SU-DHL-6 (cell line): ENCODE data around the gene TRAF2.

ENCODE experiments used
- H2AFZ ChIP-seq: fragments of 200-600 bp; sonication (generic); 2 replicates; pipeline ENCODE4 v1.6.1; 2014; ENCODE audit warnings: low read depth, mild to moderate bottlenecking, moderate library complexity, mixed read lengths, antibody characterized with exemption, low read length; ENCODE audit not compliant: severe bottlenecking
- H3F3A ChIP-seq: fragments of 200-600 bp; shearing (Covaris generic); 2 replicates; pipeline ENCODE4 v1.6.0; 2016; ENCODE audit warnings: antibody characterized with exemption, mild to moderate bottlenecking; ENCODE audit not compliant: insufficient read depth
- H3K27ac ChIP-seq: fragments of 200-600 bp; sonication (generic); 2 replicates; pipeline ENCODE4 v1.5.1; 2016; ENCODE audit warnings: low read depth, mild to moderate bottlenecking, low read length, moderate library complexity, mixed read lengths
- H3K27me3 ChIP-seq: fragments of 200-600 bp; sonication (generic), shearing (Covaris generic); 2 replicates; pipeline ENCODE4 v1.6.0; 2014; ENCODE audit warnings: mild to moderate bottlenecking, low read length
- H3K36me3 ChIP-seq: fragments of 200-600 bp; sonication (generic); 2 replicates; pipeline ENCODE4 v1.6.1; 2014; ENCODE audit warnings: mild to moderate bottlenecking, low read length, mixed read lengths
- H3K4me2 ChIP-seq: fragments of 300-600, 200-600 bp; shearing (Covaris generic), sonication (generic); 2 replicates; pipeline ENCODE4 v1.6.0; 2014; ENCODE audit warnings: low read length, low read depth, mild to moderate bottlenecking; ENCODE audit not compliant: poor library complexity, severe bottlenecking
- H3K4me3 ChIP-seq: fragments of 200-600 bp; sonication (generic); 2 replicates; pipeline ENCODE4 v1.5.1; 2014; ENCODE audit warnings: antibody characterized with exemption, low read length, mild to moderate bottlenecking, mixed read lengths; ENCODE audit not compliant: insufficient read depth, poor library complexity, severe bottlenecking
- H3K79me2 ChIP-seq: fragments of 200-600 bp; sonication (generic); 2 replicates; pipeline ENCODE4 v1.6.1; 2014; ENCODE audit warnings: mild to moderate bottlenecking, low read length, moderate library complexity; ENCODE audit not compliant: insufficient read depth
- H3K9ac ChIP-seq: fragments of 200-600 bp; sonication (generic); 2 replicates; pipeline ENCODE4 v1.7.0; 2014; ENCODE audit warnings: mild to moderate bottlenecking, low read length
- H3K9me2 ChIP-seq: fragments of 200-600 bp; sonication (generic); replicated peaks from 2 replicates; pipeline ENCODE4 v1.6.1; 2014; ENCODE audit warnings: low read length; ENCODE audit not compliant: insufficient read depth
- H3K9me3 ChIP-seq: fragments of 200-600 bp; sonication (generic); 2 replicates; pipeline ENCODE4 v1.6.1; 2014; ENCODE audit warnings: low read length, mixed read lengths; ENCODE audit not compliant: insufficient read depth
- H4K20me1 ChIP-seq: fragments of 200-600 bp; sonication (generic); 2 replicates; pipeline ENCODE4 v1.6.1; 2014; ENCODE audit warnings: low read depth, mild to moderate bottlenecking, antibody characterized with exemption, low read length, moderate library complexity, mixed read lengths
- CTCF ChIP-seq: fragments of 200-600 bp; sonication (generic); IDR thresholded peaks from one replicate; pipeline ENCODE4 v1.5.1; 2017; ENCODE audit warnings: antibody characterized with exemption, mild to moderate bottlenecking, low read length, moderate library complexity; ENCODE audit not compliant: insufficient read depth, poor library complexity, severe bottlenecking
- EZH2phosphoT487 ChIP-seq: fragments of 200-600 bp; sonication (generic), shearing (Covaris generic); conservative IDR thresholded peaks from 2 replicates; pipeline ENCODE4 v1.6.1; 2018; ENCODE audit warnings: mild to moderate bottlenecking, antibody characterized with exemption, low read length, moderate library complexity, mixed read lengths

The TRAF2 gene

GRCh38 chr9:136886610-136887597, 588 bp downstream of the TRAF2 start:
- peaks cover 52% of the 10 kb centered on the region for H3K79me2 ChIP-seq
- no peaks in the 10 kb centered on the region for H3K36me3 ChIP-seq
- no peak overlapping the region for H2AFZ ChIP-seq
- H3F3A ChIP-seq: no peaks in the 10 kb centered on the region
- H3K4me2 ChIP-seq: peak overlapping the region; percentile 74
- H3K27me3 ChIP-seq: no peaks in the 10 kb centered on the region
- no peaks in the 10 kb centered on the region for H3K9me2 ChIP-seq
- TF ChIP-seq CTCF (no peak), EZH2phosphoT487 (no peak)
- peak overlapping the region; percentile 90 for H3K9ac ChIP-seq
- no peaks in the 10 kb centered on the region; the same call in 1 of the 2 replicates for H4K20me1 ChIP-seq
- no peaks in the 10 kb centered on the region for H3K9me3 ChIP-seq
- peak overlapping the region; percentile 61 for H3K27ac ChIP-seq
- H3K4me3 ChIP-seq: peak overlapping the region; percentile 76

GRCh38 chr9:136888454-136888853, 2.1 kb downstream of the TRAF2 start:
- Histone ChIP-seq H3K4me2 (no peak overlapping the region), H3K4me3 (no peak overlapping the region), H2AFZ (no peak overlapping the region), H3K79me2 (peaks cover 68% of the 10 kb centered on the region), H3K9me3 (no peaks in the 10 kb centered on the region), H3K36me3 (no peaks in the 10 kb centered on the region), H3F3A (no peaks in the 10 kb centered on the region), H3K9ac (no peak overlapping the region), H3K27me3 (no peaks in the 10 kb centered on the region), H4K20me1 (no peaks in the 10 kb centered on the region; the same call in 1 of the 2 replicates), H3K27ac (no peak overlapping the region), H3K9me2 (no peaks in the 10 kb centered on the region)
- TF ChIP-seq CTCF: no peak
- TF ChIP-seq EZH2phosphoT487: no peak

GRCh38 chr9:136889858-136890257, 3.5 kb downstream of the TRAF2 start:
- no peak overlapping the region for H3K9ac ChIP-seq
- peaks cover 80% of the 10 kb centered on the region for H3K79me2 ChIP-seq
- H3K4me3 ChIP-seq: no peak overlapping the region
- TF ChIP-seq EZH2phosphoT487 (no peak), CTCF (no peak)
- no peak overlapping the region for H3K4me2 ChIP-seq
- H3K9me2 ChIP-seq: no peaks in the 10 kb centered on the region
- H4K20me1 ChIP-seq: no peaks in the 10 kb centered on the region; the same call in 1 of the 2 replicates
- no peaks in the 10 kb centered on the region for H3K36me3 ChIP-seq
- H3K27me3 ChIP-seq: no peaks in the 10 kb centered on the region
- no peak overlapping the region for H3K27ac ChIP-seq
- no peaks in the 10 kb centered on the region for H3F3A ChIP-seq
- H2AFZ ChIP-seq: no peak overlapping the region
- H3K9me3 ChIP-seq: no peaks in the 10 kb centered on the region
